ENCODE measurements around the gene DOCK4.

DNA sequence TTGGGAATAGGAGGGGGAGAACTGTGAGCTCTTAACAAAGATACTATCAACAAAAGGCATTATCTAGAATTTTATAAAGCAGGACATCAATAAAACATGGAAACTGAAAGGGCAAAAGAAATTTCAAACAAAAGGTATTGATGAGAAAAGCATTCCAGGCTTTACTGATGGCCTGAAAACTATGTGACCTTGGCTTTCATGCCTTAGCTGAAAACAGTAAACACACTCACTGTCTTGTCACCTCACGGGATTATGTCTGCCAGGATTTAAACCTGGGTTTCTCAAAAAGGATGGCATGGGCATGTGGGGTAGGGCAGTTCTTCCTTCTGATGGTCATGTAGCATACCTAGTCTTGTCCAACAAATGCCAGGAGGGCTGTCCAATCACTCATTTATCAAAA lies 22.9 kb downstream of the DOCK4 start:
- TF ChIP-seq, protein P1, sequence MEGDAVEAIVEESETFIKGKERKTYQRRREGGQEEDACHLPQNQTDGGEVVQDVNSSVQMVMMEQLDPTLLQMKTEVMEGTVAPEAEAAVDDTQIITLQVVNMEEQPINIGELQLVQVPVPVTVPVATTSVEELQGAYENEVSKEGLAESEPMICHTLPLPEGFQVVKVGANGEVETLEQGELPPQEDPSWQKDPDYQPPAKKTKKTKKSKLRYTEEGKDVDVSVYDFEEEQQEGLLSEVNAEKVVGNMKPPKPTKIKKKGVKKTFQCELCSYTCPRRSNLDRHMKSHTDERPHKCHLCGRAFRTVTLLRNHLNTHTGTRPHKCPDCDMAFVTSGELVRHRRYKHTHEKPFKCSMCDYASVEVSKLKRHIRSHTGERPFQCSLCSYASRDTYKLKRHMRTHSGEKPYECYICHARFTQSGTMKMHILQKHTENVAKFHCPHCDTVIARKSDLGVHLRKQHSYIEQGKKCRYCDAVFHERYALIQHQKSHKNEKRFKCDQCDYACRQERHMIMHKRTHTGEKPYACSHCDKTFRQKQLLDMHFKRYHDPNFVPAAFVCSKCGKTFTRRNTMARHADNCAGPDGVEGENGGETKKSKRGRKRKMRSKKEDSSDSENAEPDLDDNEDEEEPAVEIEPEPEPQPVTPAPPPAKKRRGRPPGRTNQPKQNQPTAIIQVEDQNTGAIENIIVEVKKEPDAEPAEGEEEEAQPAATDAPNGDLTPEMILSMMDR (IDR thresholded peaks at IDR 0.05): no peak
- TF ChIP-seq POLR2AphosphoS5 (IDR thresholded peaks at IDR 0.05): no peak
- TF ChIP-seq EP300 (IDR thresholded peaks at IDR 0.05): no peak
